HepG2 (cell line): ENCODE measurements around the gene ATG2A. TPM values are rescaled to one million over a fixed set of nuclear protein-coding genes. Genes with fewer than 3 reads are reported as not detected.
A peak's percentile ranks its signal among the peaks of the same experiment; 100 is the strongest.

Experiments
- ARNT ChIP-seq: fragments of 450-650 bp; IDR thresholded peaks from 2 replicates; pipeline ENCODE4 v1.6.1; 2017
- EEA1 ChIP-seq: sonication (generic); formaldehyde crosslinking; IDR thresholded peaks from 2 replicates; pipeline ENCODE4 v1.5.1; 2020; ENCODE audit warnings: mild to moderate bottlenecking, missing genetic modification reagents, borderline replicate concordance
- ERF ChIP-seq: IDR thresholded peaks from 2 replicates; pipeline ENCODE4 v1.6.1; 2018; ENCODE audit warnings: missing biosample characterization, missing genetic modification reagents
- FOXC1 ChIP-seq: sonication (generic); formaldehyde crosslinking; IDR thresholded peaks from 2 replicates; pipeline ENCODE4 v1.8.0; 2022; ENCODE audit warnings: mild to moderate bottlenecking, missing genetic modification reagents, borderline replicate concordance
- FOXO4 ChIP-seq: sonication (generic); formaldehyde crosslinking; conservative IDR thresholded peaks from 2 replicates; pipeline ENCODE4 v1.8.1; 2023; ENCODE audit warnings: missing genetic modification reagents
- HOXA5 ChIP-seq: sonication (generic); formaldehyde crosslinking; IDR thresholded peaks from 2 replicates; pipeline ENCODE4 v1.4.0; 2020; ENCODE audit warnings: missing genetic modification reagents
- KDM6A ChIP-seq: IDR thresholded peaks from 2 replicates; pipeline ENCODE4 v1.6.1; 2016; ENCODE audit warnings: low read depth
- NR2C2 ChIP-seq: sonication (generic); formaldehyde crosslinking; IDR thresholded peaks from 2 replicates; pipeline ENCODE4 v1.4.0; 2020; ENCODE audit warnings: missing genetic modification reagents, mild to moderate bottlenecking, moderate library complexity, borderline replicate concordance
- PAWR ChIP-seq: sonication (generic); formaldehyde crosslinking; IDR thresholded peaks from 2 replicates; pipeline ENCODE4 v1.4.0; 2020; ENCODE audit warnings: missing genetic modification reagents, mild to moderate bottlenecking, borderline replicate concordance
- RBM22 ChIP-seq: fragments of 200-400 bp; formaldehyde crosslinking; optimal IDR thresholded peaks from 2 replicates; pipeline ENCODE3; 2017; ENCODE audit warnings: mild to moderate bottlenecking, low read length, moderate library complexity
- SIN3B ChIP-seq: fragments of 150-350 bp; IDR thresholded peaks from 2 replicates; pipeline ENCODE4 v1.6.1; 2014; ENCODE audit warnings: low read length
- SP2 ChIP-seq: sonication (generic); formaldehyde crosslinking; IDR thresholded peaks from 2 replicates; pipeline ENCODE4 v1.5.1; 2020; ENCODE audit warnings: mild to moderate bottlenecking, missing genetic modification reagents
- ZFYVE20 ChIP-seq: sonication (generic); formaldehyde crosslinking; IDR thresholded peaks from 2 replicates; pipeline ENCODE4 v1.8.0; 2023; ENCODE audit warnings: low read depth, mild to moderate bottlenecking, moderate library complexity, missing genetic modification reagents, borderline replicate concordance
- ZNF468 ChIP-seq: sonication (generic); formaldehyde crosslinking; IDR thresholded peaks from 2 replicates; pipeline ENCODE4 v1.8.0; 2022; ENCODE audit warnings: mild to moderate bottlenecking, moderate library complexity, missing genetic modification reagents
- ZNF503 ChIP-seq: sonication (generic); formaldehyde crosslinking; IDR thresholded peaks from 2 replicates; pipeline ENCODE4 v1.4.0; 2020; ENCODE audit warnings: missing genetic modification reagents
- ZNF792 ChIP-seq: IDR thresholded peaks from 2 replicates; pipeline ENCODE4 v1.6.1; 2016
- polyA plus RNA-seq, 8 experiments: library from polyadenylated mRNA; depleted of rRNA in 3 of 8; stranded (reverse) in 7 of 8; unstranded in 1 of 8; fragments of >200 nt; fragmentation: Illumina TruSeq in 4 of 8; extraction: Trizol in 4 of 8; gene quantifications; 2 replicates each; pipeline versions ENCODE4 v1.2.1 to v1.2.3, GENCODE V29; 2011 to 2016; ENCODE audit warnings: low read depth in 4 of 8, missing spikeins in 1 of 8, mixed read lengths in 1 of 8; ENCODE audit not compliant: insufficient read depth in 1 of 8
- total RNA-seq, 5 experiments: library from RNA; depleted of rRNA; stranded (reverse); fragments of >200 nt; fragmentation: Illumina TruSeq; extraction: Trizol; gene quantifications; 2 replicates each; pipeline ENCODE4 v1.2.3, GENCODE V29; 2016; ENCODE audit warnings: low read depth in 1 of 5
- TF ChIP-seq, protein P1 (sequence below): sonication (generic); formaldehyde crosslinking; IDR thresholded peaks from 2 replicates; pipeline ENCODE4 v1.5.0; 2020; ENCODE audit warnings: missing genetic modification reagents, mild to moderate bottlenecking, borderline replicate concordance
- TF ChIP-seq, protein P2 (sequence below): sonication (generic); formaldehyde crosslinking; IDR thresholded peaks from 2 replicates; pipeline ENCODE4 v1.4.0; 2020; ENCODE audit warnings: missing genetic modification reagents, borderline replicate concordance
- TF ChIP-seq, protein P3 (sequence below): sonication (generic); formaldehyde crosslinking; IDR thresholded peaks from 2 replicates; pipeline ENCODE4 v1.5.0; 2020; ENCODE audit warnings: mild to moderate bottlenecking, missing genetic modification reagents
- TF ChIP-seq, protein P4 (sequence below): sonication (generic); formaldehyde crosslinking; IDR thresholded peaks from 2 replicates; pipeline ENCODE4 v1.8.0; 2022; ENCODE audit warnings: mild to moderate bottlenecking, missing genetic modification reagents, moderate library complexity

Gene ATG2A
- total and polyA plus RNA-seq, 2 of the 13 experiments (the other 11 are each of a cell fraction or from before 2014, with no cell fraction given), result 6.7 to 8.0 TPM

DNA sequence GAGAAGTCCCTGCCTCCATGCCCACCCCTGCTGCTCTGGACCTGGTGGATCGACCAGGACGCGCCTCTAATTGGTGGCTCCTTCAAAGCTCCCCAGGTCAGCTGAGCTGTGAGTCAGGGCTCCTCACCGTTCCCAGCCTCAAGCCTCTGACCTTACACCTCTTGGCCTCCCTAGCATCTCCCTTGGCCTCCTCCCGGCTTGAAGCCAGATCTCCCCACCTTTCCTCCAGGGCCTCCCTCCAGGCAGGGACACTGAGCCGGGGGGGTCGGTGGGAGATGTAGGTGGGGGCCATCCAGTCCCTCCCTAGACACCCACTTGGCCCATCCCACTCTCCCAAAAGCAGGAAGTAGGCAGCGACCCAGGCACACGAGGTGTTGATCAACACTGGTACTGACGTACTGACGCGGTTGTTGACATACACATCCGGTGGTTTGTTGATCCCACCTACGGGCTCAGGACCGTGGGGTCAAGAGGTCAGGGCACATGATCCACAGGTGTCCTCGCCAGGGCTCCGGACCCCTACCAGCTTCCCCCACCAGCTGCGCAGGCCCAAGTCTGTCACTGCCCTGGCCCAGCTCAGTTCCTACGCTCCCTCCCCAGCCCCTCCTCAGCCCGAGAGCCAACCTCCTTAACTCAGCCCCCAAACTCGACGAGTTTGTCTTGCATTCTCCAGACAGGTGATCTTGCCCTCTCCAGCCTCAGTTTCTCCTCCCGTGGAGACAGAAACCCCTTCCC lies 802 bp downstream of the ATG2A start (continued):
- TF ChIP-seq, protein P1, sequence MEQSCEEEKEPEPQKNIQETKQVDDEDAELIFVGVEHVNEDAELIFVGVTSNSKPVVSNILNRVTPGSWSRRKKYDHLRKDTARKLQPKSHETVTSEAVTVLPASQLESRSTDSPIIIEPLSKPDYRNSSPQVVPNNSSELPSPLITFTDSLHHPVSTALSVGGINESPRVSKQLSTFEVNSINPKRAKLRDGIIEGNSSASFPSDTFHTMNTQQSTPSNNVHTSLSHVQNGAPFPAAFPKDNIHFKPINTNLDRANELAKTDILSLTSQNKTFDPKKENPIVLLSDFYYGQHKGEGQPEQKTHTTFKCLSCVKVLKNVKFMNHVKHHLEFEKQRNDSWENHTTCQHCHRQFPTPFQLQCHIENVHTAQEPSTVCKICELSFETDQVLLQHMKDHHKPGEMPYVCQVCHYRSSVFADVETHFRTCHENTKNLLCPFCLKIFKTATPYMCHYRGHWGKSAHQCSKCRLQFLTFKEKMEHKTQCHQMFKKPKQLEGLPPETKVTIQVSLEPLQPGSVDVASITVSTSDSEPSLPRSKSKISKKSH (CRISPR knock-in tag), result no peak
- TF ChIP-seq FOXC1 (CRISPR knock-in tag) (no peak), ARNT (no peak), ZNF792 (CRISPR knock-in tag) (no peak), RBM22 (no peak), HOXA5 (CRISPR knock-in tag) (no peak), NR2C2 (peak; percentile 84; the same call in 1 of the 2 replicates), KDM6A (no peak), ZFYVE20 (CRISPR knock-in tag) (no peak), FOXO4 (CRISPR knock-in tag) (no peak), SP2 (CRISPR knock-in tag) (no peak), SIN3B (no peak), EEA1 (CRISPR knock-in tag) (no peak), ZNF503 (no peak), PAWR (CRISPR knock-in tag) (no peak), ZNF468 (no peak), ERF (peak; percentile 34; the same call in 1 of the 2 replicates)
- TF ChIP-seq, protein P2, sequence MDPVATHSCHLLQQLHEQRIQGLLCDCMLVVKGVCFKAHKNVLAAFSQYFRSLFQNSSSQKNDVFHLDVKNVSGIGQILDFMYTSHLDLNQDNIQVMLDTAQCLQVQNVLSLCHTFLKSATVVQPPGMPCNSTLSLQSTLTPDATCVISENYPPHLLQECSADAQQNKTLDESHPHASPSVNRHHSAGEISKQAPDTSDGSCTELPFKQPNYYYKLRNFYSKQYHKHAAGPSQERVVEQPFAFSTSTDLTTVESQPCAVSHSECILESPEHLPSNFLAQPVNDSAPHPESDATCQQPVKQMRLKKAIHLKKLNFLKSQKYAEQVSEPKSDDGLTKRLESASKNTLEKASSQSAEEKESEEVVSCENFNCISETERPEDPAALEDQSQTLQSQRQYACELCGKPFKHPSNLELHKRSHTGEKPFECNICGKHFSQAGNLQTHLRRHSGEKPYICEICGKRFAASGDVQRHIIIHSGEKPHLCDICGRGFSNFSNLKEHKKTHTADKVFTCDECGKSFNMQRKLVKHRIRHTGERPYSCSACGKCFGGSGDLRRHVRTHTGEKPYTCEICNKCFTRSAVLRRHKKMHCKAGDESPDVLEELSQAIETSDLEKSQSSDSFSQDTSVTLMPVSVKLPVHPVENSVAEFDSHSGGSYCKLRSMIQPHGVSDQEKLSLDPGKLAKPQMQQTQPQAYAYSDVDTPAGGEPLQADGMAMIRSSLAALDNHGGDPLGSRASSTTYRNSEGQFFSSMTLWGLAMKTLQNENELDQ (CRISPR knock-in tag), result no peak
- TF ChIP-seq, protein P3, sequence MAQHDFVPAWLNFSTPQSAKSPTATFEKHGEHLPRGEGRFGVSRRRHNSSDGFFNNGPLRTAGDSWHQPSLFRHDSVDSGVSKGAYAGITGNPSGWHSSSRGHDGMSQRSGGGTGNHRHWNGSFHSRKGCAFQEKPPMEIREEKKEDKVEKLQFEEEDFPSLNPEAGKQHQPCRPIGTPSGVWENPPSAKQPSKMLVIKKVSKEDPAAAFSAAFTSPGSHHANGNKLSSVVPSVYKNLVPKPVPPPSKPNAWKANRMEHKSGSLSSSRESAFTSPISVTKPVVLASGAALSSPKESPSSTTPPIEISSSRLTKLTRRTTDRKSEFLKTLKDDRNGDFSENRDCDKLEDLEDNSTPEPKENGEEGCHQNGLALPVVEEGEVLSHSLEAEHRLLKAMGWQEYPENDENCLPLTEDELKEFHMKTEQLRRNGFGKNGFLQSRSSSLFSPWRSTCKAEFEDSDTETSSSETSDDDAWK, result no peak
- TF ChIP-seq, protein P4, sequence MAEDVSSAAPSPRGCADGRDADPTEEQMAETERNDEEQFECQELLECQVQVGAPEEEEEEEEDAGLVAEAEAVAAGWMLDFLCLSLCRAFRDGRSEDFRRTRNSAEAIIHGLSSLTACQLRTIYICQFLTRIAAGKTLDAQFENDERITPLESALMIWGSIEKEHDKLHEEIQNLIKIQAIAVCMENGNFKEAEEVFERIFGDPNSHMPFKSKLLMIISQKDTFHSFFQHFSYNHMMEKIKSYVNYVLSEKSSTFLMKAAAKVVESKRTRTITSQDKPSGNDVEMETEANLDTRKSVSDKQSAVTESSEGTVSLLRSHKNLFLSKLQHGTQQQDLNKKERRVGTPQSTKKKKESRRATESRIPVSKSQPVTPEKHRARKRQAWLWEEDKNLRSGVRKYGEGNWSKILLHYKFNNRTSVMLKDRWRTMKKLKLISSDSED (CRISPR knock-in tag), result no peak
- TF ChIP-seq, all 625 proteins: peak for 75
